ENCODE data around the gene TP53BP1.

GRCh38 chr15:43441316-43441715 is 51.6 kb downstream of the TP53BP1 start:
- TF ChIP-seq, protein P1, sequence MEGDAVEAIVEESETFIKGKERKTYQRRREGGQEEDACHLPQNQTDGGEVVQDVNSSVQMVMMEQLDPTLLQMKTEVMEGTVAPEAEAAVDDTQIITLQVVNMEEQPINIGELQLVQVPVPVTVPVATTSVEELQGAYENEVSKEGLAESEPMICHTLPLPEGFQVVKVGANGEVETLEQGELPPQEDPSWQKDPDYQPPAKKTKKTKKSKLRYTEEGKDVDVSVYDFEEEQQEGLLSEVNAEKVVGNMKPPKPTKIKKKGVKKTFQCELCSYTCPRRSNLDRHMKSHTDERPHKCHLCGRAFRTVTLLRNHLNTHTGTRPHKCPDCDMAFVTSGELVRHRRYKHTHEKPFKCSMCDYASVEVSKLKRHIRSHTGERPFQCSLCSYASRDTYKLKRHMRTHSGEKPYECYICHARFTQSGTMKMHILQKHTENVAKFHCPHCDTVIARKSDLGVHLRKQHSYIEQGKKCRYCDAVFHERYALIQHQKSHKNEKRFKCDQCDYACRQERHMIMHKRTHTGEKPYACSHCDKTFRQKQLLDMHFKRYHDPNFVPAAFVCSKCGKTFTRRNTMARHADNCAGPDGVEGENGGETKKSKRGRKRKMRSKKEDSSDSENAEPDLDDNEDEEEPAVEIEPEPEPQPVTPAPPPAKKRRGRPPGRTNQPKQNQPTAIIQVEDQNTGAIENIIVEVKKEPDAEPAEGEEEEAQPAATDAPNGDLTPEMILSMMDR (IDR thresholded peaks at IDR 0.05): no peak
- TF ChIP-seq POLR2A (IDR thresholded peaks at IDR 0.05): no peak
